B cell (primary cell): ENCODE measurements around the gene FGFRL1. TPM values are rescaled to one million over a fixed set of nuclear protein-coding genes. Genes with fewer than 3 reads are reported as not detected.

Experiments used
- ATAC-seq: fragments of 200-7000 bp; cut with Tn5 transposase; one replicate; pipeline ENCODE4 v1.10.0; 2021; ENCODE audit warnings: low read depth, mild to moderate bottlenecking, moderate number of reproducible peaks, moderate library complexity
- CTCF ChIA-PET: fragments of 350-600 bp; sonication (Branson Sonifier 250); formaldehyde crosslinking; loops from one replicate; lab custom pipeline; 2021; ENCODE audit warnings: antibody characterized with exemption, inconsistent platforms; lab: Charles Lee
- POLR2A ChIA-PET: fragments of 350-600 bp; sonication (Branson Sonifier 250); formaldehyde crosslinking; loops from one replicate; lab custom pipeline; 2021; ENCODE audit warnings: antibody characterized with exemption; lab: Charles Lee
- DNase-seq: peaks from one replicate; pipeline ENCODE4 v3.0.0; 2013
- H2AFZ ChIP-seq: 2 replicates; pipeline ENCODE4 v1.6.1; 2012; ENCODE audit warnings: mild to moderate bottlenecking, low read depth, low read length; ENCODE audit not compliant: insufficient read depth, poor library complexity, severe bottlenecking
- H3K27ac ChIP-seq, 2 donors: 1 replicate in 1 of 2; 2 replicates in 1 of 2; pipeline ENCODE4 v1.5.1; 2012 to 2013; ENCODE audit warnings: low read length in 2 of 2, mild to moderate bottlenecking in 2 of 2, moderate library complexity in 1 of 2
- H3K27me3 ChIP-seq, 4 experiments: fragments of 200-600 bp in 1 of 4; sonication (generic) in 1 of 4; replicated peaks in 1 of 4; 1 replicate in 2 of 4; 2 replicates in 2 of 4; pipeline versions ENCODE4 v1.6.1 to v1.7.0; 2013 to 2016; ENCODE audit warnings: low read length in 3 of 4, mild to moderate bottlenecking in 2 of 4, mixed read lengths in 1 of 4, moderate library complexity in 1 of 4; ENCODE audit not compliant: insufficient read depth in 4 of 4, control insufficient read depth in 3 of 4; ENCODE audit errors: control extremely low read depth in 1 of 4
- H3K36me3 ChIP-seq, 2 experiments: replicated peaks in 1 of 2; 1 replicate in 1 of 2; 2 replicates in 1 of 2; pipeline versions ENCODE4 v1.6.1 to v1.7.1; 2013; ENCODE audit warnings: low read length in 1 of 2; ENCODE audit not compliant: insufficient read depth in 2 of 2, control insufficient read depth in 1 of 2; ENCODE audit errors: control extremely low read depth in 1 of 2, extremely low read depth in 1 of 2
- H3K4me1 ChIP-seq, 2 donors: fragments of 200-600 bp in 1 of 2; sonication (generic) in 1 of 2; 1 replicate in 1 of 2; 2 replicates in 1 of 2; pipeline versions ENCODE4 v1.5.1 to v1.6.1; 2013 to 2017; ENCODE audit warnings: low read length in 2 of 2; ENCODE audit not compliant: control insufficient read depth in 2 of 2, insufficient read depth in 2 of 2
- H3K4me2 ChIP-seq: replicated peaks from 2 replicates; pipeline ENCODE3; 2012; ENCODE audit warnings: mild to moderate bottlenecking, low read depth, low read length; ENCODE audit not compliant: poor library complexity, severe bottlenecking
- H3K4me3 ChIP-seq, 5 experiments: fragments of 200-600 bp in 1 of 5; sonication (generic) in 1 of 5; 1 replicate in 3 of 5; 2 replicates in 2 of 5; pipeline versions ENCODE4 v1.5.1 to v1.7.0; 2011 to 2016; ENCODE audit warnings: low read length in 4 of 5, mild to moderate bottlenecking in 4 of 5, low read depth in 2 of 5, control low read depth in 1 of 5, moderate library complexity in 1 of 5; ENCODE audit not compliant: insufficient read depth in 1 of 5; ENCODE audit errors: control extremely low read depth in 1 of 5, extremely low read depth in 1 of 5
- H3K79me2 ChIP-seq: fragments of 200-600 bp; sonication (generic); one replicate; pipeline ENCODE4 v1.6.0; 2016; ENCODE audit warnings: low read length; ENCODE audit not compliant: control insufficient read depth, insufficient read depth
- H3K9ac ChIP-seq: fragments of 200-600 bp; sonication (generic); 2 replicates; pipeline ENCODE4 v1.6.1; 2017; ENCODE audit warnings: mild to moderate bottlenecking, low read length, moderate library complexity
- H3K9me3 ChIP-seq, 3 donors: one replicate each; pipeline versions ENCODE4 v1.6.1 to v1.7.1; 2013; ENCODE audit warnings: low read length in 2 of 3; ENCODE audit not compliant: control insufficient read depth in 2 of 3, insufficient read depth in 1 of 3; ENCODE audit errors: control extremely low read depth in 1 of 3
- H4K20me1 ChIP-seq: 2 replicates; pipeline ENCODE4 v1.6.0; 2012; ENCODE audit warnings: mild to moderate bottlenecking, low read length; ENCODE audit not compliant: insufficient read depth, control insufficient read depth, poor library complexity, severe bottlenecking
- H3K27ac Mint-ChIP-seq: one replicate; pipeline ENCODE4 v1.8.0; 2021; ENCODE audit warnings: mixed read lengths
- H3K27me3 Mint-ChIP-seq: one replicate; pipeline ENCODE4 v1.8.0; 2021; ENCODE audit warnings: mixed read lengths
- H3K4me1 Mint-ChIP-seq: one replicate; pipeline ENCODE4 v1.8.0; 2021; ENCODE audit warnings: mixed read lengths
- H3K4me3 Mint-ChIP-seq: one replicate; pipeline ENCODE4 v1.8.0; 2021; ENCODE audit warnings: mixed read lengths
- H3K9me3 Mint-ChIP-seq: one replicate; pipeline ENCODE4 v1.8.0; 2022; ENCODE audit warnings: mixed read lengths; ENCODE audit not compliant: insufficient read depth
- CTCF ChIP-seq: fragments of 200-600 bp; IDR thresholded peaks from one replicate; pipeline ENCODE4 v1.8.0; 2022; ENCODE audit warnings: antibody characterized with exemption, mild to moderate bottlenecking
- EZH2 ChIP-seq: IDR thresholded peaks from 2 replicates; pipeline ENCODE4 v1.6.1; 2012; ENCODE audit warnings: borderline replicate concordance, low read depth, mild to moderate bottlenecking, moderate library complexity, low read length; ENCODE audit not compliant: insufficient read depth, poor library complexity, severe bottlenecking
- WGBS: methylation state at CpG from one replicate; pipeline ENCODE4 v1.1.5; 2013; ENCODE audit warnings: missing lambda C conversion rate; ENCODE audit not compliant: insufficient coverage; 5-methylcytosine and 5-hydroxymethylcytosine counted together
- intact Hi-C: fragments of 100-400 bp; cut with micrococcal nuclease; formaldehyde crosslinking; loops from one replicate; pipeline ENCODE4 v1.10.0; 2022
- polyA plus RNA-seq: library from polyadenylated mRNA; depleted of rRNA; stranded (reverse); fragments of >200 nt; gene quantifications from 2 replicates; pipeline ENCODE4 v1.2.3, GENCODE V29; 2012
- total RNA-seq, 2 donors: library from RNA; stranded (reverse); fragments of 120-200 nt in 1 of 2; gene quantifications; 1 replicate in 1 of 2; 2 replicates in 1 of 2; pipeline versions ENCODE4 v1.2.3 to v1.2.4, GENCODE V29; 2013 to 2022

FGFRL1 gene
- total and polyA plus RNA-seq, 2 donors (not counting 1 experiment from before 2014, with no cell fraction given) = 24.1 to 28.9 TPM

- TF ChIP-seq EZH2 (no peak), CTCF (no peak)
Measured at GRCh38 chr4:988726-989721, 22.4 kb upstream of the FGFRL1 start.

More at GRCh38 chr4:988726-989721, 22.4 kb upstream of the FGFRL1 start:
- 97% methylated on average over 68 of the region's 69 CpGs for WGBS
- no peaks in the 10 kb centered on the region for H3K36me3 ChIP-seq
- Mint-ChIP-seq H3K27me3 (no peaks in the 10 kb centered on the region), H3K27ac (no peak overlapping the region), H3K4me3 (no peak overlapping the region), H3K9me3 (no peaks in the 10 kb centered on the region), H3K4me1 (peaks cover 26% of the 10 kb centered on the region)
- no peaks in the 10 kb centered on the region for H3K27me3 ChIP-seq
- peaks cover 10% of the 10 kb centered on the region for H3K79me2 ChIP-seq
- no peaks in the 10 kb centered on the region for H3K9me3 ChIP-seq
- intact Hi-C loops = loop anchor here (5.0 to 10.0 kb wide), 2 partner anchors 92 to 744 kb away; no protein-coding TSS in a partner anchor
- peaks cover 14% of the 10 kb centered on the region for H4K20me1 ChIP-seq
- H3K27ac ChIP-seq = no peak overlapping the region
- H3K9ac ChIP-seq = no peak overlapping the region
- H2AFZ ChIP-seq = no peak overlapping the region
- POLR2A ChIA-PET = interaction anchor here (0.5 kb wide), 1 partner anchor 174 kb away, joined by 3 read pairs; no protein-coding TSS in a partner anchor
- no peak for DNase-seq
- no peak overlapping the region for H3K4me3 ChIP-seq
- ATAC-seq = no peak
- peaks cover 25 to 26% of the 10 kb centered on the region in 2 donors for H3K4me1 ChIP-seq
- H3K4me2 ChIP-seq = no peak overlapping the region
- CTCF ChIA-PET = interaction anchor here (2.5 to 6.7 kb wide), 3 partner anchors 55 to 247 kb away, joined by 23 to 90 read pairs (median 68); partner anchors contain the start of genes GAK and TMEM175
